Stimulated activated CD4-positive, alpha-beta T cell treated with anti-CD3 and anti-CD28 coated beads, Interleukin-15, amount 100 ng/mL, for 1 hour (primary cell): ENCODE measurements around the gene ABCC4.

Experiments
- DNase-seq, 2 donors: peaks; one replicate each; pipeline ENCODE4 v3.0.0-alpha.2; 2020; ENCODE audit warnings: low read depth in 1 of 2, low spot score in 1 of 2

The ABCC4 gene

DNA sequence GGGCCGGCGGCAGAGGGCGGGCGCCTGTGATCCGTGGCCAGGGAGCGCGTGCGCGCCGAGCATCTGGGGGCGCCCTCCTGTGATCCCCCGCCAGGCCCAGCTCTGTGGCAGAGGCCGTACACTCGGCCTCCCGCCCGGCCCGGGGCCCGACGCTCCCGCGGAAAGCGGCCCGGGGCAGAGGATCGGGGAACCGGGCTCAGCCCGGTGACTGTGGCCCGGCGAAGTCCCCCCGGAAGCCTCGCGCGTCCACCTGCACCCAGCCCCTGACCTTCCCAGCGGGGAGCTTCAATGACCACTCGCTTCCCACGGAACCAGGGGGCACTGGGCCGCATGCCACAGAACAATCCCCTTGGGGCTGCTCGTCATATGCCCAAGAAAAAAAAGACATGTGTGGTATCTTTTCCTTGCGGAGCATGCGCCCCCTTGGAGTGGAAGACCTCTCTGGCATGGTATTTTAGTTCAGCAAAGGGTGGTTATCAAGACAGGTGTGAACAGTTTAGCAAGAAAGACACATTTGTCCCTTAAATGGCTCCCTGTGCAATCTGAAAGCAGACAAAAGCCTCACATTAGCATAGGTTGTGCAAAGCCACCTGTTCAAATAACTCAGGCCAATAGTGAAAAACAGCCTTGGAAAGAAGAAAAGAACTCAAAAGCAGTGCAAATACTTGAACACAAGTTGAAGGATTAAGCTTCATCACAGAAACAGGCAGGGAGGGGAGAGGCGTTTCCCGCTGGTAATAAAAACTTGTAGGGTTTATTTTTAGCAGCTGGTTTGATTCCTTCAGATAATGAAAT is 298.0 kb downstream of the ABCC4 start:
- no peak for DNase-seq

DNA sequence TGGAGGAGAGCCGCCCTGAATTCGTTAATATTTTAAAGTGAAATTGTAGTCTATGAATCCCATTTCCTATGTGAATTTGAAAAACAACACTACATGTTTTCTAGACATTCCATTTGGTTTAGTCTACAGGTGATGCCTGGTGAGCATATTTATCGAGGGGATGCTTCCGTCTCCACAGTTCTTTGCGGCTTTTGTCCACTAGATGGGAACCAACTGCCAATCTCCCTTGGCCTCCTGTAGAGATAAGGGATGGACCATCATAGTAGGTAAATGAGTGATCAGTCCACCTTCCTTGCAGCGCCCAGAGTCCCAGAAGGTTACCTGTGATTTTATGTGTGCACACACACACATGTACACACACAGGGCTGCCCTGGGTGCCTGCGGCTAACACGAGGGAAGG is 299.1 kb downstream of the ABCC4 start:
- DNase-seq: no peak

DNA sequence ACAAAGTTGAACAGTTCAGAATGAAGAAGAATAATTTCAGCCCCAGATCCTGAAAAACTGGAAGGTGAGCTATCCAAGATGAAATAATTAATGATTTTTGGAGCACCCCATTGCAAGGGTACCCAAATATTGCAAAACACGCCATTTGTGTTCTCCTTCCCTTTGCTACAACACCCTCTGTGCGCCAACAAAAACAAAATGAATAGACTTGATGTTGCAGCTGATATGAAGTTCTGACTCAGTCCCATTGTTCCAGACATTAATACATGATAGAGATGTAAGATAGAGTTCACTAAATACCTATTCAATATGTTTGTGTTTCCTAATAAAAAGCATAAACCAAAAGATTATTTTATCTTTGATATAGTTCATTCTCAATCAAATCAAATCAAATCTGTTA is 301.4 kb downstream of the ABCC4 start:
- DNase-seq: no peak

DNA sequence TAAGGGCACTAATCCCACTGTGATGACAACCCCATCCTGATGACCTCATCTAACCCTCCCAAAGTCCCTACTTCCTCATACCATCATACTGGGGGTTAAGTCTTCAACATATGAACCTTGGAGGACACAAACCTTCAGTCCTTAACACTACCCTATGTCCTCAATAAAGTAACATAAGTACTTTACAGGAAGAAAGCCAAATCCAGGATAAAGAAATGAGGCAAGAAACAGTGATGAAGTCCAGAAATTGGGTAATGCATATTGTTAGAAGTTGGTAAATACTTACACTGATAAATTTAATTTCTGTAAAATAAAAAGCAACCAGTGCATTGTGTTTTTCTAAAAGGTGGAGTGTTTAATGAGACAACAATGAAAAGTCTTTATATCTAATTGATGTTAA is 304.1 kb downstream of the ABCC4 start:
- DNase-seq: no peak

DNA sequence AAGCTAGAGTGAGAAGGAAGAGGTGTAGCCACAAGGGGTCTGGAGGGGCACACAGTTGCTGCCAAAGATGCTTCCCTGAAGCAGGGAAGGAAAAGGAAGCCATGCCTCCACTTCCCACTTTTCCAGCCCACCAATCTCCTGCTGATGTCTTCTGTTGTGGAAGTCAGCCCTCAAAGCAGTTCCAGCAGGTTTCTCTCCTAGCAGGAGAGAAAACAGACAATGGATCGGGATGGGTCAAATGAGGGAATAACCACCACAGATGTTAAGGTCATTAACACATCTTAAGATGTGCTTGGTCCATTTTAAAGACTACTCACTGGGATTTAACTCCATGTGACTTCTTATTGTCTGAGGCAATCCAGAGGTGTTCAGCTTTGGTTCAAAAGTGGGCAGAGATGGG is 304.8 kb downstream of the ABCC4 start:
- DNase-seq: no peak

DNA sequence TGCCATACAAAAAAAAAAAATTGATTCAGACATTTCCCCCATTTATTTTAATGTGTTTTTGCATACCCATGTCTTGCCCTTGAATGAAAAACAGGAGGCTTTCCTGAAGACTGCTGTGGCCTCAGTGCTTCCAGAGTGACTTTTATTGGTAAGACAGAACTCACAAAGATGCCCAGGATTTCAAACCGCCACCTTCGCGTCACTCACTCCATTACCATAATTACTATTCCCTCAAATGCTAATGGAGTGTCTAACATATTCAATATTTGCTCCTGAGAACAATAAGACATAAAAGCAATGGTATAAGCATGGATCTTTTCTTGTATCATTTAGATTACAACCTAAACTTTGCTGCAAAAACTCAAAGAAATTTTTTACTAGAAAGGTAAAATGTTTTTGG is 306.7 kb downstream of the ABCC4 start:
- no peak for DNase-seq

DNA sequence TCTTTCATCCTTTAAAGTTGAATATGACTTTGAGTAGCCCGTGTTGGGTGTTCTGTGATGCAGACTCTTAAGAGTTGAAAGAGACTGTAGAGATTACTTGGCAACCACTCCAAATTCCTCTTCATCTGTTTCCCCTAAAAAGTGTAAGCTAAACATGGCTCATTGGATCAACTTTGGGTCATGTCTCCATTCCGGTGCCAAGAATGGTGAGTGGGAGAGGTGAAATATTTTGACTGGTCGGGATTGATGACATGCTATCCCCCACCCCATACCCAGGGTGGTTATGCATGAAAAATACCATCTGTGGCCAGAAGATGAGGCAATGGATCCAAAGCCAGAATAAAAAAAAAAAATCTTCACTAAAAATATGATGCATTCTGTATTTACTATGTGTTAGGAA is 307.6 kb downstream of the ABCC4 start:
- DNase-seq: no peak

DNA sequence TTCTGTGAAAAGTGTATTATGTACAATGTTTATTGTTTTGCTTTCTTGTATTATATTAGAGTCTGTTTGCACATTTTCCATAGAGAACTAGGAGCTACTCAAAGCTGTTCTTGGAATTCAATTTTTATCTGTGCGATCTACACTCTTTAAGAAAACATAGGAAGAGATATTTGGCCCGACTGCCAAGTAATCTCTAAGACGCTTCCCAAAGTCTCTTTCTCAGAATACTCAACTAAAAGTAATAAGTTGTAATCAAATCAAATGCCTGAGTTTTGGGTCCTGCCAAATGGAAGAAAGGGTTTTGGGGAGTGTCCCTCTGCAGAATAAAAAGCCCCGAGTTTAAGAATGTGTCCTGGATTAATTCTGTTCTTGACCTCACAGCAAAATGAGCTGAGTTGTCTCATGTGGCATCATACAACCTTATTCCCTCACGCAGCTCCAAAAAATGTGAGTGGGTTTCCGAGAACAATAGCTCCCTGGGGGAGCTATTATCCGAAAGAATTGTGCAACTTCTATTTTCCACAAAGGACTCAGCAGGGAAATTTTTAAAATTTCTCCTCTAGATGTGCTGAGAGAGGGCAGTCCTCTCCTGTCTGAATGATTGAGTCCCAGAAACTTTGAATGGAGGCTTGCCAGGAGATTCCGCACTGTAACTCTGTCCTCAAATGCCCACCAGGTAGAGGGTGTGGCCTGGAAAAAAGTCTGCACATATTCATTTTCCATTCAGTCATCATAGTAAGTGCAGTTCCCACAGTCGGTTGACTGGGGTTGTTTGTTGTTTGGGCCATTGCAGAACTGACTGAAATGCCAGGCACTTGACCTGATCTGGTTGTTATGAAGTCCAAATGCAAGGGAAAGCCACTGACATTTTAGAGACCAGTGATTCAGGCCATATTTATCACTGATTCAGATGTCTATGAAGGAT is 309.0 kb downstream of the ABCC4 start:
- DNase-seq: no peak

DNA sequence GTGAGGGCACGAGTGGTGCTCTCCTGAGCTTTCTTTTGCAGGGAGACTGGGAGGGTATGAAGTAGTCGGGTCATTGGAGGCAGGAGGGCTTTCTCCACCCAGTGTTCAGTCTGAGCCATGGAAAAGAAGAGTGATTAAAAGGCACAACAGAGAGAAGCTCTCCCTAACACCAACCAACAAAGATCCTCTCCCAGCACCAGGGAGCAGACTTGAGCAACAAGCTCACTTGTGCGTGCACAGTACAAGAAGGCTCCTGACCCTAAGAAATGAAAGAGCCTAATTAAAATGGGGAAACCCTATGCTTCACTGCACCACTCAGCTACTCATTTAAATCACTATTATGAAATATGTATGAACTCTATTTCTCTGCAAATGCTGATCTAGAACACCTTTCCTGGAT is 312.6 kb downstream of the ABCC4 start:
- no peak for DNase-seq

DNA sequence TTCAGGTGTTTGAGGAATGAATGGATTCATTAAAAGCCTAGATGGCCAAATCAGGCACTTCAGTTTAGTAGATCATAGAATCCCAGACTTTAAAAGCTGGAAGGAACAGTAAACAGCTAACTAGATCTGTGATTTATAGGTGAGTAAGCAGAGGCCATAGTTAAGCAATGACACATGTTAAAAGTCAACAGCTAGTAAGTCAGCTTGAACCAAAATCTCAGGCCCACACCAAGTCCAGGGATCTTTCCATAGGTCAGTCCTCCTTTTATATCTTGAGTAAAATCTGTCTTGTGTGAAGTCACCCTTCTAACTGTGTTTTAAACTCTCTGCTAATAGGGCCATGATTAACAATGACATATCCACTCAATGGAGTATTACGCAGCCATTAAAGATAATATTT is 313.4 kb downstream of the ABCC4 start:
- DNase-seq: no peak

DNA sequence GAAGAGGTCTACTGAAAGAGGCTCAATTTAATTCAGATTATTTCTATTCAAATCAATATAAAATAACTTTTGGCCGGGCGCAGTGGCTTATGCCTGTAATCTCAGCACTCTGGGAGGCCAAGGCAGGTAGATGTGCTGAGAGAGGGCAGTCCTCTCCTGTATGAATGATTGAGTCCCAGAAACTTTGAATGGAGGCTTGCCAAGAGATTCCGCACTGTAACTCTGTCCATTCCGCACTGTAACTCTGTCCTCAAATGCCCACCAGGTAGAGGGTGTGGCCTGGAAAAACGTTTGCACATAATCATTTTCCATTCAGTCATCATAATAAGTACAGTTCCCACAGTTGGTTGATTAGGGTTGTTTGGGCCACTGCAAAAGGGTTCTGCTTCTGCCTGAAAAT is 314.2 kb downstream of the ABCC4 start:
- no peak for DNase-seq

DNA sequence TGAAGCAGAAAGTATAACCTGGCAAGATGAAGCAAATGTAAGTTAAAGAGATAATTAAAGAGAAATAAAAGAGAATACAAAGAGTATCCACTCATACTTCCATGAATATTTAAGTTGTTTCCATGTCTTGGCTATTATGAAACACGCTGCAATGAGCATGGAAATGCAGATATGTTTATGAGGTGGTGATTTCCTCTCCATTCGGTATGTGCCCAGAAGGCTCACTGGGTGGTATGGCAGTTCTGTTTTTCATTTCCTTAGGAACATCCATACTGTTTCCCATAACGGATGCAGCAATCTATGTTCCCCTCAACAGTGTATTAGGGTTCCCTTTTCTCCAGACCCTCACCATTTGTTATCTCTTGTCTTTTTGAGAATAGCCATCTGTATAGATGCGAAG is 316.3 kb downstream of the ABCC4 start:
- no peak for DNase-seq

DNA sequence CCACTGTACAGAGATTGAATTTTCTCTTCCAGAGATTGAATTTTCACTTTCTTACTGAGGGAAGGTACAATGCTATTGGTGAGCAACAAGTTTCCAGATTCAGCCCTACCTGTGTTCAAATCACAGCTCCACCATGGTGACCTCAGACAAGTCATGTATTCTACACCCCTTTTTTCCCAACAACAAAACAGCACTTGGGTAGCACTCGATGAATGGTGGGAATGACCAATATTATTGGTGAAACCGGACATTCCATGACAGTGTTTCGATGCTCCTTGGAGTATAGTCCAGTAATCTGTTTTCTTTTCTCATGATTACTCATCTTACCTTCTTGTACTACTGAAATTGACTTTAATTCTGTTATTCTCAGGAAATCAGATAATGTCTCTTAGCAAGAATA is 322.7 kb downstream of the ABCC4 start:
- no peak for DNase-seq

DNA sequence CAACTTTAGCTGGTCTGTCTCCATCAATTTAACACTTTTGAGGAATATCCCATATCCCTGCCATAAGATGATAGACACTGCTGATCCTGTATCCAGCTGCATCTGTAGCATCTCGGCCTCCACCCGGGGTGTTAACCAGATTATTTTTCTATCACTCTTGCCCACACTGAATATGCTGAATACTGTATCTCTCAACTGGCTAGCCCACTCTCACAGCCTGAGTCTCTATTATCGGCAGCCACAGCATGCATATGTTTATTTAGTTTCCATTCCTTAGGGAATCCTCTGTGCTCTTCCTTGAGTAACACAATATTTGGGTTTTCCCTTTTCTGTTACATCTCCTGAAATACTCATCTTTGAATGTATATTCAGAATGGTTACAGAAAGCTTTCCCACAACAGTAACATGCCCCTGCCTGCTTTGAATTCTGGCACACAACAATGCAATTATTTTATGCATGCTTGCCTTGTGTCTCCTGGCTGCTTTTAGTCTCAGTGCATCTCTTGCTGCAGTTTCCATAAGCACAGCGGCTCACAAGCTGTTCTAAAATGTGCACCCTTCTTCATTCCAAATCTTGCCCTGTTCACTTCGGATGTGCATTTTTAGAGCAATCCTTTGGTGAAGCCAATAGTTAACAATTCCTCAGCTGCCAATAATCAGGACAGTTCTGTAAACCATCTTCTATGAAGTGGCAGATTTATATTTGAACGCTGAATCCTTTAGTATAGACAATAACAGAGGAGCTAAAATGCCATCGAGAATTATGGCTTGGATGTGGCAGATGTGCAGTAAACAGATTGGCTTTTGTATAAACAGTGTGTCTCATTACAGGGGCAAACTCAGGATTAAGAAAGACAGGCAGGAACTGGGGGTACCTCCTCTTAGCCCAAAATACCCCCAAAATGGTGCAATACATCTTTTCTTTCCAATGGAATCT is 327.0 kb downstream of the ABCC4 start:
- DNase-seq: no peak

DNA sequence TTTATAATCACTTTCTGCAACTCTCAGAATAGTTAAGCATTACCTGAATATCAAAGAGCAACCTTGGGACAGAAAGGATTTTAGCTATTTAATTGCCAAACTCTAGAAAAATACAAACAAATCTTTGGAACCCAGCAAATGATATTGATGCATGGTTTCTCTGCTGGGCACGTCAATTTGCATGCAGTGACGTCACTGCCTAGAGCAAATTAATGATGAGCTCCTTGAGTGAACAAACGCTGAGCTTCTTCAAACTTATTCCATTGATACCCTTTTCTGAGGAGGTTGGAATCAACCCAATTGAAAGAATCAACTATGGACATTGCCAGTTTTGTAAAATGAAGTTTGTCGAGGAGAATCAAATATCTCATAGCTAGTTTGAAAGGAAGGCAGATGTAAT is 329.0 kb downstream of the ABCC4 start:
- no peak for DNase-seq
